Transverse colon (tissue), 4 donors: ENCODE results near the gene SUN1.

Experiments
- CTCF ChIP-seq, 5 experiments: fragments of 200-600 bp in 3 of 5; fragments of 450-650 bp in 2 of 5; sonication (generic) in 3 of 5; IDR thresholded peaks; 1 replicate in 2 of 5; 2 replicates in 3 of 5; pipeline ENCODE4 v1.5.1; 2016 to 2017; ENCODE audit warnings: antibody characterized with exemption in 5 of 5, inconsistent platforms in 3 of 5, mild to moderate bottlenecking in 2 of 5, moderate library complexity in 1 of 5
- EP300 ChIP-seq: sonication (generic); formaldehyde crosslinking; IDR thresholded peaks from one replicate; pipeline ENCODE4 v1.6.1; 2017; ENCODE audit warnings: antibody characterized with exemption, low read depth
- POLR2A ChIP-seq: fragments of 450-650 bp; IDR thresholded peaks from one replicate; pipeline ENCODE4 v1.6.1; 2016; ENCODE audit warnings: antibody characterized with exemption, mild to moderate bottlenecking, moderate library complexity
- POLR2AphosphoS5 ChIP-seq, 3 donors: sonication (generic); formaldehyde crosslinking; IDR thresholded peaks; one replicate each; pipeline ENCODE4 v1.6.1; 2016; ENCODE audit warnings: antibody characterized with exemption in 3 of 3

DNA sequence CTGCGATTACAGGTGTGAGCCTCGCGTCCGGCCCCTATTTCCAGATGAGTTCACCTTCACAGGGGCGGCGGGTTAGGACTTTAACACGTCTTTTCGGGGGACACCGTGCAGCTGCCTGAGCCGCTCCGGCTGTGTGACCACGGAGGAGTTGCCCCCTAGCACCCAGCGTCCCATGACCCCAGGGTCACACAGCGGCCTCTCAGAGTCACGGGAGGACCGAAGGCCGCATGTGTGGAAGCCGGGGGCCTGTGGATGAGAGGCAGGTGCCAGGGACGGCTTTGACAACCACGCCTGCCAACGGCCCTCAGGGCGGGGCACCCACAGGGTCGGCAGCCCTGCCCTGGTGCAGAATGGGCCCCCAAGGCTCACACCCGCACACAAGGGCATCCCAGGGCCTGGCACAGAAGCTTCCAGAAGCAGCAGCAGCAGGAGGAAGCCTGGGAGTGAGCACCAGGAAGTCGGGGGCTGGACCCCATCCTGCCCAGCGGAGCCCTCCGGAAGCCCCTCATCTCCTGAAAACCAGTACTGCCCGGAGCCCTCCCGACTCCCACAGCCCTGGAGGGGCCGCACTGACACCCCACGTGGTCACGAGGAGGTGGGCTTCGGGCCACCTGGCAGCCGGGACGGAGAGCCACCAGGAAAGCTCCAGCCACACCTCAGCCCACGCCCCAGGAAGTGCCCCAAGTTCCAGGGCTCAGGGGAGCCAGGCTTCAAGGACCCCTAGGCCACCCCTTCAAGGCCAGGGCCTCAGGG is 89.5 kb downstream of the SUN1 start:
- TF ChIP-seq CTCF (IDR thresholded peaks at IDR 0.05) (no peak), EP300 (no peak), POLR2A (no peak), POLR2AphosphoS5 (IDR thresholded peaks at IDR 0.05) (no peak)
